ENCODE data around the gene HAGH. TPM values are rescaled to one million over a fixed set of nuclear protein-coding genes. Genes with fewer than 3 reads are reported as not detected.

Gene HAGH
- polyA plus RNA-seq, 6 donors from 2014 or later: 21.1 to 68.5 (median 39.1) TPM

DNA sequence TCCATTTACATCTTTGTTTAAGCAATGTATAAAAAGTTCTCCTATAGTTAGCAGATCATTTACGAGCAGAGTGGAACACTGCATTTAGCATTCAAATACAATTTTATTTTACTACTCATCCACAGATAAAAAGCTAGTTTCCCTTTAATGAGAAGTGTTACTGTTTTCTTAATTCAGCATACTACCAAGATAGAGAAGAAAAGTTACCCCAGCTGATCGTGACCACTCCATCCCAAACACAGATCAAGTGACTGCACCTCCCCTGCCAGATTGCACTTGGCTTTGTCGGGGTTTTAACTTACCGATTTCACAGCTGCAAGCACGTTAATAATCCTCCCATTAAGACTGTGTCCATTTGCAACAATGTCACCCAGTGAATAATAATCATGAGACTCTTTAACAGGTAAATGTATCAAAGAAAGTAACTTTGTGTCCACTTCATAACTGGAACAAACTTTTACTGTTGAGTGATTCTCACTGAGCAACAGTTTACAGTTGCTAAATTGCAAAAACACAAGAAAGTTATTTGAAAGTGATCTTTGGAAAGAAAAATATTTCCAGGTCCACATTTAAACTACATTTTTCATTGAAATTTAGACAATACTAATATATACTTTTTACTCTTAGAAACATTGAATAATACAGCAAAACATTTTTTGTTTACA, 30.9 kb upstream of the HAGH start:
- DNase-seq (no peak), ATAC-seq (ENCODE audit: low read depth in 2 of 2) (no peak)
- peaks cover 0 to 4% of the 10 kb centered on the region in 2 donors for H3K36me3 Mint-ChIP-seq
- H3K27me3 Mint-ChIP-seq: peaks cover 33 to 57% (median 56%) of the 10 kb centered on the region in 3 donors
- H3K4me3 Mint-ChIP-seq: no peak overlapping the region
- H3K9me3 Mint-ChIP-seq: no peaks in the 10 kb centered on the region
- no peaks in the 10 kb centered on the region for H3K4me1 Mint-ChIP-seq
- H3K27ac Mint-ChIP-seq: peak overlapping the region in 1 of 6 donors; percentile 77

DNA sequence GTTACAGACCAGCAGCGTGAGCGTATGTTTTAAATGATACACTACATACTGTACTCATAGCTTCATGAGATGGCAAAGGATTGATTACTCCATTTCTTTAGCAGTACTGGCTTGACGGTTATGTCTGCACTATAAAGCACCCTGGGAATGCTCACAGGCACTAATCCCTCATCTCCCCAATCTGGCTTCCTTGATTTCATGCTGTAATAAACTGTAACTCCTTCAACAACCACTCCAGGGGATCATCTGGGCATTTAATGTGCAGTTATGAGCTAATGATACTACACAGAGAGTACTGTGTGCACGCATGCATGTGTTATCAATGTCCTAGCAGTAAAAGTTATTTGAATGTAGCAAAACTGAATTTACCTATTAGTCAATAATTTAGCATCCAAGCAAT, 25.2 kb upstream of the HAGH start:
- ATAC-seq (ENCODE audit: low read depth in 2 of 2): no peak
- H3K36me3 Mint-ChIP-seq: no peaks in the 10 kb centered on the region

DNA sequence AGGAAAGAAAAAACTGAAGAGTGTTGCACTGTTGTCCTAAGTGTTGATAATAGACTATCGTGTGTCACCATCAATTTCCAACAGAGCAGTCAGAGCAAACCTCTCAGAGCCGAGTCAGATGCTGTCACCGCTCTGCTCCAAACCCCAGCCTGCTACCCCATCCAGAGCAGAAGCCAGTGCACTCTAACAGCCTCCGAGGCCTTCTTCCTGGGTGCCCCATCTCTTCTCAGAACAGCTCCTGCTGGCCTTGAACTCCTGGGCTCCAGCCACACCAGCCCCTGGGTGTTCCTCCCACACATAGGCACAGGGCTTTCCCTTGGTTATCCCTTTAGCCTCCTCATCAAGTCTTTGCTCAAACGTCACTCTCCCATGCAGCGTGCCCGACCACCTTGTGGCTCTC, 24.4 kb upstream of the HAGH start:
- DNase-seq (no peak), ATAC-seq (ENCODE audit: low read depth in 2 of 2) (no peak)
- no peaks in the 10 kb centered on the region for H3K36me3 Mint-ChIP-seq
- no peaks in the 10 kb centered on the region for H3K9me3 Mint-ChIP-seq
- no peak overlapping the region for H3K27ac Mint-ChIP-seq
- no peaks in the 10 kb centered on the region for H3K4me1 Mint-ChIP-seq
- H3K27me3 Mint-ChIP-seq: peaks cover 16 to 39% (median 38%) of the 10 kb centered on the region in 3 donors
- no peak overlapping the region for H3K4me3 Mint-ChIP-seq

More for the DNA sequence above, 25.2 kb upstream of the HAGH start:
- no peak overlapping the region for H3K27ac Mint-ChIP-seq
- no peak for DNase-seq
- peaks cover 10 to 32% (median 31%) of the 10 kb centered on the region in 3 donors for H3K27me3 Mint-ChIP-seq
- no peaks in the 10 kb centered on the region for H3K9me3 Mint-ChIP-seq
- no peak overlapping the region for H3K4me3 Mint-ChIP-seq
- no peaks in the 10 kb centered on the region for H3K4me1 Mint-ChIP-seq

DNA sequence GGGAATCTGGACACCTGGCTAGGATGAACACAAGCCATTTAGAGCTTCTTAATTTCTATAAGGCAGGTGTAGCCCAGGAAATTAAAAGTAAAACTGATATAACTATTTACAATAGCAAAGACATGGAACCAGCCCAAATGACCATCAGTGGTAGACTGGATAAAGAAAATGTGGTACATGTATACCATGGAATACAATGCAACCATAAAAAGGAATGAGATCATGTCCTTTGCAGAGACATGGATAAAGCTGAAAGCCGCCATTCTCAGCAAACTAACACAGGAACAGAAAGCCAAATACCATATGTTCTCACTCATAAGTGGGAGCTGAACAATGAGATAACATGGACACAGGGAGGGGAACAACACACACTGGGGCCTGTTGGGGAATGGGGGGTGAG, 19.8 kb upstream of the HAGH start:
- DNase-seq (no peak), ATAC-seq (ENCODE audit: low read depth in 2 of 2) (no peak)
- H3K27me3 Mint-ChIP-seq: peaks cover 14 to 28% (median 28%) of the 10 kb centered on the region in 3 donors
- H3K4me1 Mint-ChIP-seq: no peaks in the 10 kb centered on the region
- H3K27ac Mint-ChIP-seq: no peak overlapping the region
- no peaks in the 10 kb centered on the region for H3K36me3 Mint-ChIP-seq
- H3K9me3 Mint-ChIP-seq: no peaks in the 10 kb centered on the region
- H3K4me3 Mint-ChIP-seq: no peak overlapping the region

DNA sequence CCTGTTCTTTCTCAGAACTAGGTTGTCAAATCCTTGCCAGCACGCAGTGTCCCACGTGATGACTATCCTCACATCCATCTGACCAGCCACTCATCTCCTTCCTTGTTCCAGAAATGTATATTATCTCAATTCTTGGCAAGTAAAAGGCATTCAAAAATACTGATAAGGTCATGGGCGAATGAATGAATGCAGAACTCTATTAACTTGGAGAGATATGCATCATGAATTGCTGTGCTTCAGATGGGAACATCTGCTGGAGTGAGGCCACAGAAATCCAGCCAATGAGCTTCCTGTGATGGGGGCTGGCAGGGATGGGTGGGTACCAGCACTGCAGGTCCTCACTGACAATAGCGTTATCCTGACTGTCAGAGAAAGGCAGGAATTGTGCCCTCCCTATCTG, 19.4 kb upstream of the HAGH start:
- no peaks in the 10 kb centered on the region for H3K36me3 Mint-ChIP-seq
- H3K4me3 Mint-ChIP-seq: no peak overlapping the region
- no peak for DNase-seq
- no peaks in the 10 kb centered on the region for H3K9me3 Mint-ChIP-seq
- peaks cover 10 to 24% (median 24%) of the 10 kb centered on the region in 3 donors for H3K27me3 Mint-ChIP-seq
- H3K27ac Mint-ChIP-seq: no peak overlapping the region
- H3K4me1 Mint-ChIP-seq: no peaks in the 10 kb centered on the region
- no peak for ATAC-seq (ENCODE audit: low read depth in 2 of 2)

DNA sequence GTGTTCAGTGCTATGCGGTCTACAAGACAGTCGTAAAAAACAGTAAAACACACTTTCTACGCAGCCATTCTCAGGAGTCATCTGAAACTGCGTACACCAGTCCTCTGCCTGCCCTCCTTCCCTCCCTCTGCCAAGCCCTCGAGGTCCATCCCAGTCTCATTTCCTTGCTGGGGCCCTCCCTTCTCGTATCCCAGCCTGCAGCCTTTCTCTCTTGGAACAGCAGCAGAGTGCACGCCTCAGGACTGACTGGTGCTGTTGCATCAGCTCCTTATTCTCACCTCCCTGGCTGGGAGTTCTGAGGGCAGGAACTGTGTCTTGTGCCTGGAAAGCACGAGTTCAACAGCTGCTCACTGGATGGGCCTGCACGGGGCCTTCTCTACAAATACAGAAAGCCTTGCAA, 12.9 kb upstream of the HAGH start:
- DNase-seq (no peak), ATAC-seq (ENCODE audit: low read depth in 2 of 2) (no peak)
- H3K9me3 Mint-ChIP-seq: no peaks in the 10 kb centered on the region
- H3K4me3 Mint-ChIP-seq: no peak overlapping the region
- no peaks in the 10 kb centered on the region for H3K36me3 Mint-ChIP-seq
- no peaks in the 10 kb centered on the region for H3K4me1 Mint-ChIP-seq
- no peak overlapping the region for H3K27ac Mint-ChIP-seq
- H3K27me3 Mint-ChIP-seq: no peaks in the 10 kb centered on the region

DNA sequence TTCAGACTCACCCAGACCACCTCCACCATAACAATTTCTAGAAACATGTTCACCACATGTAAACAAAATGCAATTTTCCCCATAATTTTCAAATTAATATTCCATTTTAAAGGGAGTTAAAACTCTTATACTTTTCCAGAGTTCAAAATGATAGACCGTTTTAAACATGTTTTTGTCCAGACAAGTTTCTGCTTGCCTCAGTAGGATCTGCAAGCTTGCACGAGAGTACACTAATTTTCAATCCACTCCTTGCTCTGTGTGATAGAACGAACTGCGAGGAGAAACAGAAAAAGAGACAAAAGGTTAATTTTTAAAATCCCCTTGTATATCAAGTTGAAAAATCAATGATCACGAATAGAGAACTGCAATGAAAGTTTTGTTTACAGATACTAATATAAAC, 7.5 kb upstream of the HAGH start:
- Mint-ChIP-seq H3K4me3 (no peak overlapping the region), H3K9me3 (no peaks in the 10 kb centered on the region), H3K4me1 (peaks cover 2 to 14% (median 10%) of the 10 kb centered on the region in 3 donors), H3K27me3 (no peaks in the 10 kb centered on the region), H3K27ac (no peak overlapping the region), H3K36me3 (no peaks in the 10 kb centered on the region)
- ATAC-seq (ENCODE audit: low read depth in 2 of 2) (no peak), DNase-seq (no peak)

DNA sequence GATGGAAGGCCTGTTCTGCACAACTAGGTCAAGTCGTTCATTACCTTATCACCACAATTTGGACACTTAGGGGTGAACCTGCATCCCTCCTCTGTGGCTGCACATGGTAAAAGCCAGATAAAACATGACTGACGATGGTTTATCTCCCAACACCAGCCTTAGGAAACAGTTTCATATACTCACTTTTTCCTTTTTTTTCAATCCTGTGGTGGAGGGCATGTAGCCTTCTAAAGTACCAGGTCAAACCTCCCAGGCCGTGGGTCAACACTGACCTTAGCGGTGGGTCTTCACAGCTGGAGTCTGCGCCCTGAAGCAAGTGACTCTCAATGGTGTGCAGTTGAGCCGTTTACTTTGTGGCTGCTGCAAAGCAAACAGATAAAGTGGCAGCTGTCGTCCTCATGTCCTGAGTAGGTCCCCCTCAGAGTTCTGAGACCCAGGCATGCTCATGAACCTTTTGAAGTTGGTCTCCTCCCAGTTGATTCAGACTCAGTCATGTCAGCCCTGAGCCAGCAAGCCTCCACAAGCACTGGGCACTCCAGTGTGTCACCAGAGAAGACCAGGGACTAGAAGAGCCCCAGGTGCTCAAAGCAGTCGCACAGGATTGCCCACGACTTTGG, 6.3 kb upstream of the HAGH start:
- peak overlapping the region in 1 of 6 donors; percentile 26 for H3K27ac Mint-ChIP-seq
- H3K36me3 Mint-ChIP-seq: no peaks in the 10 kb centered on the region
- H3K4me3 Mint-ChIP-seq: peak overlapping the region in 1 of 8 donors; percentile 67

DNA sequence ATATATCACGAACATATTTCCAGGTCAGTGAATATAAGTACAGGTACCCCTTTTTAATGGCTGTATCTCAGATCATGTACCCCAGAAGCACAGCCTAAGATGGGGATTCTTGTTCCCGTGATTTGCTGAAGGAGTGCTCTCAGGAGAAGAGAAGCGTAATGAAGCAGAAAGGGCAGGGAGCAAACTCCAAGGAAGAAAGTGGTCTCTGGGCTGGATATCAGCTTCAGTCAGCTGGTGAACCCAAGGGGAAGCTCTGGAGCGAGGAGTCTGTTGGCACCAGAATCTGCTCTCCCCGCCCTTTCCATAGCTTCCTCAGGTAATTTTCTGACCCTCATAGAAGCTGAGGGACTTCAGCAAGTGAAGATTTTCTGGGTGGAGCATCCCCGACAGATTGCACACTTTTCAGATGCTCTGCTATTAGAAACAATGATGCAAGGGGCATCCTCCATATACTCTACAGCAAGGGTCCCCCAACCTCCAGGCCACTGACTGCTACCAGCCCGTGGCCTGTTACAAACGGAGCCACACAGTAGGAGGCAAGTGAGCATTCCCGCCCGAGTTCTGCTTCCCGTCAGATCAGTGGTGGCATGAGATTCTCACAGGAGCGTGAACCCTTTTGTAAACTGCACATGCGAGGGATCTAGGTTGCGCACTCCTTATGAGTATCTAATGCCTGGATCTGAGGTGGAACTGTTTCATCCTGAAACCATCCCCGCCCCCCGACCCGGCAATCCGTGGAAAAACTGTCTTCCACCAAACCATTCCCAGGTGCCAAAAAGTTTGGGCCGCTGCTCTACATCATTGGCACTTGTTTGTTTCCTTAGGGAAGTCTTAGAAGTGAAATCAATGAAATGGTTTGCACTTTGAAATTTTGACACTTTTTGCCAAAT, 4.8 kb upstream of the HAGH start:
- ATAC-seq (ENCODE audit: low read depth in 2 of 2) (no peak), DNase-seq (no peak)
- Mint-ChIP-seq H3K4me1 (peaks cover 10 to 32% (median 21%) of the 10 kb centered on the region in 3 donors), H3K36me3 (no peaks in the 10 kb centered on the region), H3K9me3 (no peaks in the 10 kb centered on the region), H3K27ac (no peak overlapping the region), H3K27me3 (no peaks in the 10 kb centered on the region), H3K4me3 (peak overlapping the region in 1 of 8 donors; percentile 15)

More for the DNA sequence above, 6.3 kb upstream of the HAGH start:
- Mint-ChIP-seq H3K4me1 (peaks cover 4 to 22% (median 14%) of the 10 kb centered on the region in 3 donors), H3K27me3 (no peaks in the 10 kb centered on the region), H3K9me3 (no peaks in the 10 kb centered on the region)
- no peak for ATAC-seq (ENCODE audit: low read depth in 2 of 2)
- no peak for DNase-seq

DNA sequence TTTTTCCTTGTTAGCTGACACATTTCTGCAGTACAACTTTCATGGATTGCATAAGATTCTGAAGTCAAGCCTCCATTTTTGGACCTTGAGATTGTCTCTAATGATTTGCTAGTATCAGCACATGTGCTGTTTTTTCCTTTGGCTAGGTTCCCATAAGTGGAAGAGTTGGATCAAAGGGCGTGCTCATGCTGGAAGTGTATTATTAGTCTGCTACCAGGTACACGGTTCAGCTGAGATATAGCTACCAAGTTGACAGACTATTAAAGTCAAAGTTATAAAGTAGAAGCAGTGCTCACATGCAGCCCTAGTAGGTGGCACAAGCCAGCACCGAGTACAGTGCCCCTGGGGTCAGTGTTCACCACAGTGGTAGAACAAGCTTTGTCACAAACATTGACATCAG, 3.6 kb upstream of the HAGH start:
- H3K4me3 Mint-ChIP-seq: peak overlapping the region in 1 of 8 donors; percentile 19
- H3K27me3 Mint-ChIP-seq: no peaks in the 10 kb centered on the region
- no peaks in the 10 kb centered on the region for H3K9me3 Mint-ChIP-seq
- peaks cover 10 to 38% (median 26%) of the 10 kb centered on the region in 3 donors for H3K4me1 Mint-ChIP-seq
- H3K27ac Mint-ChIP-seq: no peak overlapping the region
- ATAC-seq (ENCODE audit: low read depth in 2 of 2): no peak
- no peak for DNase-seq
- no peaks in the 10 kb centered on the region for H3K36me3 Mint-ChIP-seq

DNA sequence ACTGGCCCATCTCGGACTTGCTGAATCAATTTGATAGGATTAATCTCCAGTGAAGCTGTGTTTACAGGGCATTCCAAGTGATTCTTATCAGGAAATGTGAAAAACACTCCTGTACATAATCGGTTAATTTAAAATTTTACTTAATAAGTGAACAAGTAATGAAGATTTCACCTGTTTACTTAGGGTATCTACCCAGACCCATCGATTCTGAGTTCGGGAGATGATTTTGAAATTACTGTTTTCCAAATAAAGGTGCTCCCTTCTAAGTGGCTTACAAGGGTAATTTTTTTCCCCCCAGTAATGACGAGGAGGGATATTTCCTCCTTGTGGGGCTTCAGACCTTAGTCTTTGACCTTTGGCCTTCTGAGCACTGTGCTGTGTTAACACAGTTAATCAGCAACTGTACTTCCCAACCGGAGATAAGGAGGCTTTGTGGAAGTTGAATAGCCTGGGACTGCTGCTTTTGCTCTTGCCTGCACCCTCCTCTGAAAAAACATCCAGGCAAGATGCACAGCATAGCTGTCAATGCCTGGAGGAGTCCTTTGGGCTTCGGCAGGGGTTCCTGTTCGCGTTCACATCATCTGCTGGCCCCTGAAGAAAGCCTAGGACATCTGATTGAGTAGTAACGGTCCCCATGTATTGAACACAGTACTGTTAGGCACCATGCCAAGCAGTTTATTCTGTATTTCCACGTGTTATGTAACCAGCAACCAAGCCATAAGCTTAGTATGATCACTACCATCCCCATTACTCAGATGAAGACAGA, 2.2 kb upstream of the HAGH start:
- no peaks in the 10 kb centered on the region for H3K27me3 Mint-ChIP-seq
- peak overlapping the region in 6 of 8 donors; percentile 32 to 94 (median 68) for H3K4me3 Mint-ChIP-seq
- no peak for ATAC-seq (ENCODE audit: low read depth in 2 of 2)
- no peaks in the 10 kb centered on the region for H3K36me3 Mint-ChIP-seq
- peaks cover 15 to 49% (median 35%) of the 10 kb centered on the region in 3 donors for H3K4me1 Mint-ChIP-seq
- DNase-seq: no peak
- H3K27ac Mint-ChIP-seq: peak overlapping the region in 1 of 6 donors; percentile 67
- no peaks in the 10 kb centered on the region for H3K9me3 Mint-ChIP-seq

DNA sequence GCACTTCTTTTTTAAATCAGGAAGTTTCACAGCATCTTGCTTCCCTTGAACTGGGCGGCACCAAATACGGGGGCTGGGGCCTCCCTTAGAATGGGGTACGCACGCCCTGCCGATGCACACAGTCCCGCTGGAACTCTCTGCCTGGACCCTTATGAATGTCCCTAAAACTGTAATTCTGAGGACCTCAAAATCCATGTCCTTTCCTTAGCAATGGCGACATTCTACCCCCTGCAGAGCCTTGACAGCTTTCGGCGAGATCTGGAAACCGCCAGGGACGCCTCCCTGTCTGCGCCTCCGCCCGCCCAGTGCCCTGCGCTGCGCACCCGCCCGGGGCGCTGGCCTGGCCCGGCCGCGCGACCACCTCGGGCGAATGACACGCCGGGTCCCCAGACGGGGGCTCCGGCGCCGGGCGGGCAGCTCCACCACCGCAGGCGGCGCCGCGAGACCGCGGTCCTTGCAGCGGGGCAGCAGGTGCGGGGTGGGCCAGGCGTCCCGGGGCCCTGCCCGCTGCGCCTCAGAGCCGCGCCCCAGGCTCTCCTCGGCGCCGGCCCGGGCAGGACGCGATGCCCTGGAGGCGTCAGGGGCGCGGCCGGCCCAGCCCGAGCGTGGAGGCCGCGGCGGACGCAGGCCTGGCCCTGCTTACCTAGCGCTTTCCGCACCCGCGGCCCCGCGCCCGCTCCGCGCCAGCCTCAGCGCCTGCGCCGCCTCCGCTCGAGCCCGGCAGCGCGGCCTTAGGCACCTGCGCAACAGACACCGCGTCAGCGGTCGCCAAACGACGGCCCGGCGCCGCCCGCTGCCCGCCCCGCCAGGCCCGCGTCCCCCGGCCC, 548 bp downstream of the HAGH start:
- ATAC-seq (ENCODE audit: low read depth in 2 of 2): peak; percentile 75 to 77
- Mint-ChIP-seq H3K36me3 (no peaks in the 10 kb centered on the region), H3K4me3 (peak overlapping the region; percentile 70 to 94 (median 87)), H3K9me3 (no peaks in the 10 kb centered on the region), H3K27me3 (no peaks in the 10 kb centered on the region), H3K4me1 (peaks cover 15 to 45% (median 33%) of the 10 kb centered on the region in 3 donors), H3K27ac (peak overlapping the region in 4 of 6 donors; percentile 61 to 90 (median 86))
- DNase-seq: no peak
